ENCODE data around the gene CDK6. TPM values are rescaled to one million over a fixed set of nuclear protein-coding genes. Genes with fewer than 3 reads are reported as not detected.

CDK6 gene
- total RNA-seq, 1 experiment from 2014 or later: 41.4 TPM

DNA sequence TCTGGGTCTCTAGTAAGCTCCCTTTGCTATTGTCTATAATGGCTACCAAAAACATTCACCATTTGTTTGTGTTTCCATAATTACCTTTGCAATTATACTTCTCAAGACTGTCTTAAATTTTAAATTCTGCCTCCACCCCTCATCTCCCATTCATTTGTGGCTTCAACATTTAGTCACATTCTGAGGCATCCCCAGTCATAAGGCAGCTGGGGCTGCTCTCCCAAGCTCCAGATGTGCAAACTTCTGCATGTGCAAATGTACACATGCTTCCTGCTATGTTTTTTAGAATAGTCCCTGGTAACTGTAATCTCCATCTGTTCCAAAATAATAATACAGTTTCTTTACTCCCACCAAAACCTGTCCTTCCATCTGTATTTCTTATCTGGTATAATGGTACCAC lies 97.3 kb downstream of the CDK6 start:
- TF ChIP-seq, protein P1, sequence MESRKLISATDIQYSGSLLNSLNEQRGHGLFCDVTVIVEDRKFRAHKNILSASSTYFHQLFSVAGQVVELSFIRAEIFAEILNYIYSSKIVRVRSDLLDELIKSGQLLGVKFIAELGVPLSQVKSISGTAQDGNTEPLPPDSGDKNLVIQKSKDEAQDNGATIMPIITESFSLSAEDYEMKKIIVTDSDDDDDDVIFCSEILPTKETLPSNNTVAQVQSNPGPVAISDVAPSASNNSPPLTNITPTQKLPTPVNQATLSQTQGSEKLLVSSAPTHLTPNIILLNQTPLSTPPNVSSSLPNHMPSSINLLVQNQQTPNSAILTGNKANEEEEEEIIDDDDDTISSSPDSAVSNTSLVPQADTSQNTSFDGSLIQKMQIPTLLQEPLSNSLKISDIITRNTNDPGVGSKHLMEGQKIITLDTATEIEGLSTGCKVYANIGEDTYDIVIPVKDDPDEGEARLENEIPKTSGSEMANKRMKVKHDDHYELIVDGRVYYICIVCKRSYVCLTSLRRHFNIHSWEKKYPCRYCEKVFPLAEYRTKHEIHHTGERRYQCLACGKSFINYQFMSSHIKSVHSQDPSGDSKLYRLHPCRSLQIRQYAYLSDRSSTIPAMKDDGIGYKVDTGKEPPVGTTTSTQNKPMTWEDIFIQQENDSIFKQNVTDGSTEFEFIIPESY (IDR thresholded peaks at IDR 0.05; ENCODE audit: extremely low read depth, insufficient replicate concordance, low read length): no peak
- TF ChIP-seq POLR2AphosphoS5 (IDR thresholded peaks at IDR 0.05; ENCODE audit: low read depth, low read length): no peak
- TF ChIP-seq YY1 (IDR thresholded peaks at IDR 0.05; ENCODE audit: extremely low read depth, insufficient replicate concordance, low read depth, low read length): no peak
- no peak for TF ChIP-seq SIN3A (IDR thresholded peaks at IDR 0.05; ENCODE audit: low read depth)
- TF ChIP-seq, protein P2, sequence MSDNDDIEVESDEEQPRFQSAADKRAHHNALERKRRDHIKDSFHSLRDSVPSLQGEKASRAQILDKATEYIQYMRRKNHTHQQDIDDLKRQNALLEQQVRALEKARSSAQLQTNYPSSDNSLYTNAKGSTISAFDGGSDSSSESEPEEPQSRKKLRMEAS (IDR thresholded peaks at IDR 0.05): no peak
- TF ChIP-seq, protein P3, sequence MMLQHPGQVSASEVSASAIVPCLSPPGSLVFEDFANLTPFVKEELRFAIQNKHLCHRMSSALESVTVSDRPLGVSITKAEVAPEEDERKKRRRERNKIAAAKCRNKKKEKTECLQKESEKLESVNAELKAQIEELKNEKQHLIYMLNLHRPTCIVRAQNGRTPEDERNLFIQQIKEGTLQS (IDR thresholded peaks at IDR 0.05): no peak
- TF ChIP-seq, protein P4, sequence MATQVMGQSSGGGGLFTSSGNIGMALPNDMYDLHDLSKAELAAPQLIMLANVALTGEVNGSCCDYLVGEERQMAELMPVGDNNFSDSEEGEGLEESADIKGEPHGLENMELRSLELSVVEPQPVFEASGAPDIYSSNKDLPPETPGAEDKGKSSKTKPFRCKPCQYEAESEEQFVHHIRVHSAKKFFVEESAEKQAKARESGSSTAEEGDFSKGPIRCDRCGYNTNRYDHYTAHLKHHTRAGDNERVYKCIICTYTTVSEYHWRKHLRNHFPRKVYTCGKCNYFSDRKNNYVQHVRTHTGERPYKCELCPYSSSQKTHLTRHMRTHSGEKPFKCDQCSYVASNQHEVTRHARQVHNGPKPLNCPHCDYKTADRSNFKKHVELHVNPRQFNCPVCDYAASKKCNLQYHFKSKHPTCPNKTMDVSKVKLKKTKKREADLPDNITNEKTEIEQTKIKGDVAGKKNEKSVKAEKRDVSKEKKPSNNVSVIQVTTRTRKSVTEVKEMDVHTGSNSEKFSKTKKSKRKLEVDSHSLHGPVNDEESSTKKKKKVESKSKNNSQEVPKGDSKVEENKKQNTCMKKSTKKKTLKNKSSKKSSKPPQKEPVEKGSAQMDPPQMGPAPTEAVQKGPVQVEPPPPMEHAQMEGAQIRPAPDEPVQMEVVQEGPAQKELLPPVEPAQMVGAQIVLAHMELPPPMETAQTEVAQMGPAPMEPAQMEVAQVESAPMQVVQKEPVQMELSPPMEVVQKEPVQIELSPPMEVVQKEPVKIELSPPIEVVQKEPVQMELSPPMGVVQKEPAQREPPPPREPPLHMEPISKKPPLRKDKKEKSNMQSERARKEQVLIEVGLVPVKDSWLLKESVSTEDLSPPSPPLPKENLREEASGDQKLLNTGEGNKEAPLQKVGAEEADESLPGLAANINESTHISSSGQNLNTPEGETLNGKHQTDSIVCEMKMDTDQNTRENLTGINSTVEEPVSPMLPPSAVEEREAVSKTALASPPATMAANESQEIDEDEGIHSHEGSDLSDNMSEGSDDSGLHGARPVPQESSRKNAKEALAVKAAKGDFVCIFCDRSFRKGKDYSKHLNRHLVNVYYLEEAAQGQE (IDR thresholded peaks at IDR 0.05; ENCODE audit: low read depth): no peak
- TF ChIP-seq EZH2phosphoT487 (IDR thresholded peaks at IDR 0.05; ENCODE audit: borderline replicate concordance): no peak
- no peak for TF ChIP-seq SP1 (IDR thresholded peaks at IDR 0.05; ENCODE audit: low read depth)
- no peak for TF ChIP-seq EGR1 (IDR thresholded peaks at IDR 0.05; ENCODE audit: low read depth)
- TF ChIP-seq ZFX (IDR thresholded peaks at IDR 0.05): no peak
- TF ChIP-seq JUND (IDR thresholded peaks at IDR 0.05): no peak
- TF ChIP-seq CEBPB (IDR thresholded peaks at IDR 0.05; ENCODE audit: low read depth): no peak
- no peak for TF ChIP-seq FOSL1 (IDR thresholded peaks at IDR 0.05; ENCODE audit: low read depth)
- no peak for TF ChIP-seq ELF1 (IDR thresholded peaks at IDR 0.05; ENCODE audit: borderline replicate concordance, low read depth)
- no peak for TF ChIP-seq RAD21 (IDR thresholded peaks at IDR 0.05; ENCODE audit: low read depth)
- no peak for TF ChIP-seq SRF (IDR thresholded peaks at IDR 0.05; ENCODE audit: low read depth)
- no peak for TF ChIP-seq CBX3 (IDR thresholded peaks at IDR 0.05; ENCODE audit: low read depth)
- TF ChIP-seq, protein P5, sequence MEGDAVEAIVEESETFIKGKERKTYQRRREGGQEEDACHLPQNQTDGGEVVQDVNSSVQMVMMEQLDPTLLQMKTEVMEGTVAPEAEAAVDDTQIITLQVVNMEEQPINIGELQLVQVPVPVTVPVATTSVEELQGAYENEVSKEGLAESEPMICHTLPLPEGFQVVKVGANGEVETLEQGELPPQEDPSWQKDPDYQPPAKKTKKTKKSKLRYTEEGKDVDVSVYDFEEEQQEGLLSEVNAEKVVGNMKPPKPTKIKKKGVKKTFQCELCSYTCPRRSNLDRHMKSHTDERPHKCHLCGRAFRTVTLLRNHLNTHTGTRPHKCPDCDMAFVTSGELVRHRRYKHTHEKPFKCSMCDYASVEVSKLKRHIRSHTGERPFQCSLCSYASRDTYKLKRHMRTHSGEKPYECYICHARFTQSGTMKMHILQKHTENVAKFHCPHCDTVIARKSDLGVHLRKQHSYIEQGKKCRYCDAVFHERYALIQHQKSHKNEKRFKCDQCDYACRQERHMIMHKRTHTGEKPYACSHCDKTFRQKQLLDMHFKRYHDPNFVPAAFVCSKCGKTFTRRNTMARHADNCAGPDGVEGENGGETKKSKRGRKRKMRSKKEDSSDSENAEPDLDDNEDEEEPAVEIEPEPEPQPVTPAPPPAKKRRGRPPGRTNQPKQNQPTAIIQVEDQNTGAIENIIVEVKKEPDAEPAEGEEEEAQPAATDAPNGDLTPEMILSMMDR (IDR thresholded peaks at IDR 0.05 in 2 of 3, conservative IDR thresholded peaks at IDR 0.05 in 1 of 3; ENCODE audit: borderline replicate concordance in 1 of 3, insufficient read depth in 1 of 3, low read depth in 2 of 3, low read length in 2 of 3): no peak
- no peak for TF ChIP-seq ZNF274 (IDR thresholded peaks at IDR 0.05; ENCODE audit: low read depth, low read length)

More for the DNA sequence above, 97.3 kb downstream of the CDK6 start:
- ChIA-PET POLR2A (no interaction called here), RAD21 (ENCODE audit: low non-redundant PET in 1 of 2, low total read pairs in 2 of 2, uncharacterized antibody in 2 of 2, unreplicated experiment in 2 of 2) (no interaction called here), CTCF (no interaction called here)
- ATAC-seq: no peak
- Histone ChIP-seq H3K36me3 (ENCODE audit: control insufficient read depth in 1 of 2, insufficient read depth in 2 of 2, low read length in 2 of 2) (no peaks in the 10 kb centered on the region), H4K20me1 (ENCODE audit: insufficient read depth) (no peaks in the 10 kb centered on the region), H2AFZ (ENCODE audit: low read depth, low read length, poor library complexity, severe bottlenecking) (no peak overlapping the region), H3K4me2 (ENCODE audit: low read length) (no peak overlapping the region), H3K9me3 (ENCODE audit: control insufficient read depth in 1 of 2, insufficient read depth in 1 of 2, low read depth in 1 of 2, low read length in 2 of 2) (no peaks in the 10 kb centered on the region), H3K79me2 (ENCODE audit: insufficient read depth, low read length) (peaks cover 31% of the 10 kb centered on the region), H3K4me3 (replicated peaks in 1 of 2; ENCODE audit: low read depth in 1 of 2, low read length in 2 of 2) (no peak overlapping the region), H3K9me2 (ENCODE audit: insufficient read depth) (no peaks in the 10 kb centered on the region), H3K27ac (ENCODE audit: low read depth, low read length) (no peak overlapping the region), H3K27me3 (ENCODE audit: insufficient read depth, low read length) (no peaks in the 10 kb centered on the region), H3K9ac (ENCODE audit: low read length) (no peak overlapping the region), H3K4me1 (ENCODE audit: control insufficient read depth in 1 of 2, insufficient read depth in 2 of 2, low read length in 2 of 2) (peaks cover 10 to 26% of the 10 kb centered on the region in 2 experiments)
- no peak for DNase-seq (ENCODE audit: low read depth, low spot score)
- BruUV-seq (replicated peaks): no TSS peak
- intact Hi-C loops (cut with micrococcal nuclease): no loop called here

Measured in HCT116 (cell line).